ENCODE data around the gene GLYATL1.

- no peak for TF ChIP-seq CTCF (conservative IDR thresholded peaks at IDR 0.05 in 1 of 2, IDR thresholded peaks at IDR 0.05 in 1 of 2; ENCODE audit: low read depth in 1 of 2, low read length in 2 of 2)
- TF ChIP-seq EZH2 (IDR thresholded peaks at IDR 0.05; ENCODE audit: low read length, missing control alignments): no peak
Observed at GRCh38 chr11:58977470-58977869, 38.2 kb downstream of the GLYATL1 start.

Data from fibroblast of lung (primary cell).